PC-3 (cell line): ENCODE results near the gene PRSS56. TPM values are rescaled to one million over a fixed set of nuclear protein-coding genes. Genes with fewer than 3 reads are reported as not detected.

Source experiments
- ATAC-seq: fragments of 200-7000 bp; cut with Tn5 transposase; 2 replicates; pipeline ENCODE4 v1.9.1; 2020; ENCODE audit warnings: mild to moderate bottlenecking, moderate library complexity
- BruUV-seq: library from RNA; stranded (reverse); fragments of 400-500 nt; replicated peaks from 2 replicates; lab custom pipeline; 2021; lab: Mats Ljungman, UMichigan
- CTCF ChIA-PET: fragments of 300-600 bp; sonication (Branson Sonifier 250); formaldehyde crosslinking; loops from one replicate; lab custom pipeline; 2022; ENCODE audit warnings: antibody characterized with exemption; lab: Charles Lee
- POLR2A ChIA-PET: fragments of 300-600 bp; sonication (Branson Sonifier 250); formaldehyde crosslinking; loops from one replicate; lab custom pipeline; 2022; ENCODE audit warnings: antibody characterized with exemption; ENCODE audit not compliant: unreplicated experiment; lab: Charles Lee
- DNase-seq: peaks from one replicate; pipeline ENCODE4 v3.0.0-alpha.2; 2015
- H2AFZ ChIP-seq: fragments of 300-600 bp; sonication (generic); 2 replicates; pipeline ENCODE4 v1.6.0; 2016; ENCODE audit warnings: antibody characterized with exemption, low read length
- H3F3A ChIP-seq: fragments of 300-600 bp; sonication (generic); one replicate; pipeline ENCODE4 v1.6.0; 2017; ENCODE audit warnings: antibody characterized with exemption, low read length, control low read depth, mild to moderate bottlenecking; ENCODE audit not compliant: unreplicated experiment
- H3K27ac ChIP-seq: fragments of 300-600 bp; sonication (generic); 2 replicates; pipeline ENCODE4 v1.5.1; 2016; ENCODE audit warnings: mild to moderate bottlenecking, low read length
- H3K27me3 ChIP-seq: fragments of 300-600 bp; sonication (generic); 2 replicates; pipeline ENCODE4 v1.6.1; 2016; ENCODE audit warnings: low read length, mixed read lengths
- H3K36me3 ChIP-seq: fragments of 300-600 bp; sonication (generic); 2 replicates; pipeline ENCODE4 v1.6.1; 2016; ENCODE audit warnings: low read depth, mixed run types, low read length, mixed read lengths
- H3K4me1 ChIP-seq: fragments of 300-600 bp; sonication (generic); 2 replicates; pipeline ENCODE4 v1.5.1; 2016; ENCODE audit warnings: low read length; ENCODE audit not compliant: insufficient read depth
- H3K4me2 ChIP-seq: fragments of 300-600 bp; sonication (generic); 2 replicates; pipeline ENCODE4 v1.6.0; 2016; ENCODE audit warnings: low read length
- H3K4me3 ChIP-seq: fragments of 300-600 bp; sonication (generic); 2 replicates; pipeline ENCODE4 v1.5.1; 2016; ENCODE audit warnings: mild to moderate bottlenecking, low read length, mixed read lengths
- H3K79me2 ChIP-seq: fragments of 300-600 bp; sonication (generic); 2 replicates; pipeline ENCODE4 v1.6.1; 2017; ENCODE audit warnings: low read length, mixed read lengths
- H3K9ac ChIP-seq: fragments of 300-600 bp; sonication (generic); 2 replicates; pipeline ENCODE4 v1.6.0; 2016; ENCODE audit warnings: mild to moderate bottlenecking, low read length
- H3K9me2 ChIP-seq: fragments of 300-600 bp; sonication (generic); replicated peaks from 2 replicates; pipeline ENCODE4 v1.6.1; 2016; ENCODE audit warnings: mixed run types, low read length, mixed read lengths
- H3K9me3 ChIP-seq: fragments of 300-600 bp; sonication (generic); 2 replicates; pipeline ENCODE4 v1.6.1; 2016; ENCODE audit warnings: low read length, mixed read lengths
- H4K20me1 ChIP-seq: fragments of 300-600 bp; sonication (generic); 2 replicates; pipeline ENCODE4 v1.6.1; 2016; ENCODE audit warnings: low read length, mixed read lengths
- EZH2 ChIP-seq: fragments of 300-600 bp; sonication (generic); IDR thresholded peaks from one replicate; pipeline ENCODE4 v1.6.1; 2017; ENCODE audit warnings: antibody characterized with exemption, mild to moderate bottlenecking, low read length; ENCODE audit not compliant: unreplicated experiment
- EZH2phosphoT487 ChIP-seq: fragments of 300-600 bp; sonication (generic); IDR thresholded peaks from 2 replicates; pipeline ENCODE4 v1.6.1; 2018; ENCODE audit warnings: mild to moderate bottlenecking, antibody characterized with exemption, low read length, borderline replicate concordance
- intact Hi-C: fragments of 100-400 bp; cut with micrococcal nuclease; formaldehyde crosslinking; loops from 2 replicates; pipeline ENCODE4 v1.9.0; 2023
- total RNA-seq: library from RNA; depleted of rRNA; stranded (reverse); fragments of >200 nt; gene quantifications from 2 replicates; pipeline ENCODE4 v1.2.3, GENCODE V29; 2014
- TF ChIP-seq, protein P1 (sequence below): fragments of 300-600 bp; sonication (generic); conservative IDR thresholded peaks from 2 replicates; pipeline ENCODE4 v1.5.1; 2017; ENCODE audit warnings: antibody characterized with exemption, low read depth, mild to moderate bottlenecking, low read length

The PRSS56 gene
- total RNA-seq, 1 experiment from 2014 or later = not detected

DNA sequence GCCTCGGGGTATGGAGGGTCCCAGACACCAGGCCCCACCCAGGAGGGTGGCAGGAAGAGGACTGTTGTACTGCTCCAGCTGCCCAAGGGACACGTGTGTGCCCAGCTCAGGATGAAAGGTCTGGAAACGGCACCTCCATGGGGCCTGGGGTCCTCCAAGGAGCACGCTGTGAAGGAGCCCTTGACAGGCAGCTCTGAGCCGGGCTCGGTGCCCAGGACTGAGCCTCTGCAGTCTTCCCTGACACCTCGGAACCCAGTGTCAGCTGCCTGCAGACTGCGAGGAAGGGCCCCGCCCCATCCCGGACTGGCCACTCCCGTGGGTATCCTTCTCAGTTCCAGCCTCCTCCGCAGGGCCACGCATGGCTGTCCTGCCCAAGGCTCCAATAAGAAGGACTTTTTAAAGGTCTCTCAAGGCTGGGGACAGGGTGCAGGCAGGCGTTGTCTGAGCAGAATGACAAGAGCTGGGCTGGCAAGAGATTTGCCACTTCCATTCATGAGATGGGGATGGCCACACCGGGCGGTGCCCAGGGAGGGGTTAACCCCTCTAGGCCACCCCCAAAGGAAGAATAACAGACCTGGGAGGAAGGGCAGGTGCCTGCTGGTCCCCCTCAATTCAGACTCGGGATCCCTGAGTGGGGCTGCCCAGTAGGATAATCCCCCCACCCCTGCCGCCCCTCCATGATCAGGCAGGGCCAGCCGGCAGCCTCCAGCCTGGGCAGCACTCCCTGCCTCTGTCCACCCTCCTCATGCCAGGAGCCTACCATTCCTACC is 41.4 kb upstream of the PRSS56 start:
- H3K9me2 ChIP-seq = no peaks in the 10 kb centered on the region
- no peak overlapping the region for H3K4me3 ChIP-seq
- ChIA-PET CTCF (no interaction called here), POLR2A (no interaction called here)
- DNase-seq = no peak
- ATAC-seq = no peak
- intact Hi-C loops = no loop called here
- H3K79me2 ChIP-seq = no peaks in the 10 kb centered on the region
- H3K4me2 ChIP-seq = no peak overlapping the region
- peaks cover 16% of the 10 kb centered on the region for H3K27me3 ChIP-seq
- no TSS peak for BruUV-seq
- no peaks in the 10 kb centered on the region for H4K20me1 ChIP-seq
- no peaks in the 10 kb centered on the region for H3K36me3 ChIP-seq
- no peak overlapping the region for H3K27ac ChIP-seq
- H3K9ac ChIP-seq = no peak overlapping the region
- H3F3A ChIP-seq = no peaks in the 10 kb centered on the region
- no peak overlapping the region for H2AFZ ChIP-seq
- no peak for TF ChIP-seq EZH2
- no peak for TF ChIP-seq EZH2phosphoT487
- TF ChIP-seq, protein P1, sequence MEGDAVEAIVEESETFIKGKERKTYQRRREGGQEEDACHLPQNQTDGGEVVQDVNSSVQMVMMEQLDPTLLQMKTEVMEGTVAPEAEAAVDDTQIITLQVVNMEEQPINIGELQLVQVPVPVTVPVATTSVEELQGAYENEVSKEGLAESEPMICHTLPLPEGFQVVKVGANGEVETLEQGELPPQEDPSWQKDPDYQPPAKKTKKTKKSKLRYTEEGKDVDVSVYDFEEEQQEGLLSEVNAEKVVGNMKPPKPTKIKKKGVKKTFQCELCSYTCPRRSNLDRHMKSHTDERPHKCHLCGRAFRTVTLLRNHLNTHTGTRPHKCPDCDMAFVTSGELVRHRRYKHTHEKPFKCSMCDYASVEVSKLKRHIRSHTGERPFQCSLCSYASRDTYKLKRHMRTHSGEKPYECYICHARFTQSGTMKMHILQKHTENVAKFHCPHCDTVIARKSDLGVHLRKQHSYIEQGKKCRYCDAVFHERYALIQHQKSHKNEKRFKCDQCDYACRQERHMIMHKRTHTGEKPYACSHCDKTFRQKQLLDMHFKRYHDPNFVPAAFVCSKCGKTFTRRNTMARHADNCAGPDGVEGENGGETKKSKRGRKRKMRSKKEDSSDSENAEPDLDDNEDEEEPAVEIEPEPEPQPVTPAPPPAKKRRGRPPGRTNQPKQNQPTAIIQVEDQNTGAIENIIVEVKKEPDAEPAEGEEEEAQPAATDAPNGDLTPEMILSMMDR = no peak
- H3K4me1 ChIP-seq = no peaks in the 10 kb centered on the region
- H3K9me3 ChIP-seq = no peaks in the 10 kb centered on the region

DNA sequence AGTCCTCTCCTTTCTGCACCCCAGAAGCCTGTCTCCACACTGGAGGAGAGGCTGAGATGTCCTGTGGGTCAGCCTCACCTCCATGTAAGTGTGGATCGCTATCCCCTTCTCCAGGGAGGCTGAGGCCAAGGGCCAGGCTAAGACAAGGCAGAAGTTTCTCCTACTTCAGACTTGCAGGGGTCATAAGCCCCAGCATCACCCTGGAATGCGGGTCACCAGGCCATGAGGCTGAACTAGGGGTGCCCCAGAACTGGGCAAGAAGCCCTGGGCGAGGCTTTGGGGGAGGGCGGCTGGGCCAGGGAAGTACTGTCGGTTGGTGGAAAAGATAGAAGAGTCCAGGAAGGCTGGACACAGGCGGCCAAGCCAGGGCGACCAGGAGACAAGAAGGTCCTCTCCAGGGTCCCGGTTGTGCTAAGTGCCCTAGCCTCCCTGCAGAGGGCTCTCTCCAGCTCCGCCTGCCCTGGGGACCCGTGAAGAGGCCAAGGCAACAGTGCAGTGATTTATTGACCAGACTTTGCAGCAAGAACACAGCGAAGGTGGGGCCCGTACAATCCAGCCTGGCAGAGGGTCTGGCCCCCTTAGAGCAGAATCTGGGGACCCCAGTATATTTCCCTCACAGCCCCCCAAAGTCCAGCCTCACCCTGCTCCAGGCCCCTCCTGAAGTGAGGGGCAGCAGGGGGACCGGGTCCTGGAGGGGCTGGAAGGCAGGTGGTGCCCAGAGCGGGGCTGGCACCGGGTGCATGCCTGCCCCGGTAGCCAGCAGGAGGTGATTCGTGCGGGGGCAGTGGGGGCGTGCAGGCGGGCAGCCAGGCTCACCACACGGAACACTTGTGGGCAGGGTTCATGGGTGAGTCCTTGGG is 40.6 kb upstream of the PRSS56 start:
- Histone ChIP-seq H3K9me2 (no peaks in the 10 kb centered on the region), H3K4me2 (no peak overlapping the region), H3K27me3 (peaks cover 8% of the 10 kb centered on the region), H3K9ac (no peak overlapping the region), H3K27ac (no peak overlapping the region), H3K9me3 (no peaks in the 10 kb centered on the region), H4K20me1 (no peaks in the 10 kb centered on the region), H3K4me3 (no peak overlapping the region), H3K79me2 (no peaks in the 10 kb centered on the region), H3K36me3 (no peaks in the 10 kb centered on the region), H2AFZ (no peak overlapping the region), H3F3A (no peaks in the 10 kb centered on the region), H3K4me1 (no peaks in the 10 kb centered on the region)
- ChIA-PET POLR2A (no interaction called here), CTCF (no interaction called here)
- BruUV-seq = no TSS peak
- ATAC-seq = no peak
- intact Hi-C loops = no loop called here
- TF ChIP-seq EZH2 = no peak
- TF ChIP-seq, protein P1 = no peak
- no peak for TF ChIP-seq EZH2phosphoT487
- DNase-seq = no peak
